Measurements from ENCODE around the gene ARMC7.

GRCh38 chr17:75174996-75175395 is 65.2 kb downstream of the ARMC7 start:
- no peak for TF ChIP-seq CTCF (IDR thresholded peaks at IDR 0.05)
- no peak for TF ChIP-seq POLR2A (IDR thresholded peaks at IDR 0.05)

All from body of pancreas (tissue), 4 donors.